Esophagus squamous epithelium (tissue), 4 donors: Measurements from ENCODE around the gene SNRPA.

ENCODE experiments used
- POLR2A ChIP-seq, 4 donors: fragments of 450-650 bp; IDR thresholded peaks; one replicate each; pipeline ENCODE4 v1.6.1; 2017; ENCODE audit warnings: antibody characterized with exemption in 4 of 4, mild to moderate bottlenecking in 4 of 4, moderate library complexity in 3 of 4
- TF ChIP-seq, protein P1 (sequence below), 6 experiments: fragments of 450-650 bp in 4 of 6; fragments of 200-600 bp in 2 of 6; sonication (generic) in 2 of 6; IDR thresholded peaks; one replicate each; pipeline ENCODE4 v1.5.1; 2016 to 2019; ENCODE audit warnings: antibody characterized with exemption in 6 of 6, mild to moderate bottlenecking in 4 of 6, moderate library complexity in 4 of 6

- no peak for TF ChIP-seq POLR2A (IDR thresholded peaks at IDR 0.05)
- TF ChIP-seq, protein P1, sequence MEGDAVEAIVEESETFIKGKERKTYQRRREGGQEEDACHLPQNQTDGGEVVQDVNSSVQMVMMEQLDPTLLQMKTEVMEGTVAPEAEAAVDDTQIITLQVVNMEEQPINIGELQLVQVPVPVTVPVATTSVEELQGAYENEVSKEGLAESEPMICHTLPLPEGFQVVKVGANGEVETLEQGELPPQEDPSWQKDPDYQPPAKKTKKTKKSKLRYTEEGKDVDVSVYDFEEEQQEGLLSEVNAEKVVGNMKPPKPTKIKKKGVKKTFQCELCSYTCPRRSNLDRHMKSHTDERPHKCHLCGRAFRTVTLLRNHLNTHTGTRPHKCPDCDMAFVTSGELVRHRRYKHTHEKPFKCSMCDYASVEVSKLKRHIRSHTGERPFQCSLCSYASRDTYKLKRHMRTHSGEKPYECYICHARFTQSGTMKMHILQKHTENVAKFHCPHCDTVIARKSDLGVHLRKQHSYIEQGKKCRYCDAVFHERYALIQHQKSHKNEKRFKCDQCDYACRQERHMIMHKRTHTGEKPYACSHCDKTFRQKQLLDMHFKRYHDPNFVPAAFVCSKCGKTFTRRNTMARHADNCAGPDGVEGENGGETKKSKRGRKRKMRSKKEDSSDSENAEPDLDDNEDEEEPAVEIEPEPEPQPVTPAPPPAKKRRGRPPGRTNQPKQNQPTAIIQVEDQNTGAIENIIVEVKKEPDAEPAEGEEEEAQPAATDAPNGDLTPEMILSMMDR (IDR thresholded peaks at IDR 0.05) = no peak
Observed at GRCh38 chr19:40701758-40702157, 49.2 kb upstream of the SNRPA start.
